HepG2 (cell line): Measurements from ENCODE around the gene FAIM2. TPM values are rescaled to one million over a fixed set of nuclear protein-coding genes. Genes with fewer than 3 reads are reported as not detected.

Source experiments
- ATAC-seq: fragments of 200-7000 bp; cut with Tn5 transposase; 3 replicates; pipeline ENCODE4 v1.9.1; 2020; ENCODE audit warnings: mild to moderate bottlenecking, moderate library complexity
- BruUV-seq: library from RNA; stranded (reverse); fragments of 400-500 nt; replicated peaks from 2 replicates; lab custom pipeline; 2021; lab: Mats Ljungman, UMichigan
- CTCF ChIA-PET: fragments of 300-600 bp; formaldehyde crosslinking; extraction: SDS; loops from one replicate; lab custom pipeline; 2021; ENCODE audit warnings: low total read pairs, inconsistent platforms, low intra/inter-chr PET ratio; lab: Yijun Ruan, JAX
- POLR2A ChIA-PET: fragments of 350-600 bp; sonication (Branson Sonifier 250); formaldehyde crosslinking; loops from one replicate; lab custom pipeline; 2020; ENCODE audit warnings: antibody characterized with exemption, inconsistent platforms; lab: Yijun Ruan, JAX
- DNase-seq: peaks from one replicate; pipeline ENCODE4 v3.0.0-alpha.2; 2015; ENCODE audit warnings: low spot score
- FAIRE-seq: peaks from 3 replicates; lab custom pipeline; 2011; peaks lifted over from hg19 to GRCh38; lab: Jason Lieb, UNC
- H2AFZ ChIP-seq: one replicate; pipeline ENCODE4 v1.6.1; 2011; ENCODE audit warnings: low read length, inconsistent platforms
- H3K27ac ChIP-seq: fragments of 300-600 bp; 3 replicates; pipeline ENCODE4 v1.8.0; 2011; ENCODE audit warnings: mixed run types, mild to moderate bottlenecking, mixed read lengths, low read length, inconsistent platforms; ENCODE audit not compliant: insufficient read depth; ENCODE audit errors: extremely low read length
- H3K27me3 ChIP-seq, 2 experiments: fragments of 200-600 bp in 1 of 2; 2 replicates in 1 of 2; 3 replicates in 1 of 2; pipeline versions ENCODE4 v1.6.0 to v1.8.0; 2011; ENCODE audit warnings: low read length in 2 of 2, mild to moderate bottlenecking in 2 of 2, moderate library complexity in 2 of 2, inconsistent platforms in 1 of 2; ENCODE audit not compliant: insufficient read depth in 2 of 2, control insufficient read depth in 1 of 2
- H3K36me3 ChIP-seq, 2 experiments: fragments of 200-600 bp in 1 of 2; replicated peaks in 1 of 2; 2 replicates in 1 of 2; 3 replicates in 1 of 2; pipeline versions ENCODE4 v1.5.1 to v1.8.0; 2011; ENCODE audit warnings: low read length in 2 of 2, inconsistent platforms in 1 of 2; ENCODE audit not compliant: insufficient read depth in 2 of 2, control insufficient read depth in 1 of 2
- H3K4me1 ChIP-seq: 2 replicates; pipeline ENCODE4 v1.5.1; 2012; ENCODE audit warnings: low read length, inconsistent platforms; ENCODE audit not compliant: insufficient read depth
- H3K4me2 ChIP-seq: 2 replicates; pipeline ENCODE4 v1.6.0; 2011; ENCODE audit warnings: low read depth, low read length, inconsistent platforms
- H3K4me3 ChIP-seq, 3 experiments: fragments of 200-600 bp in 1 of 3; sonication (generic), shearing (Covaris generic) in 1 of 3; replicated peaks in 1 of 3; 2 replicates each; pipeline ENCODE4 v1.5.1; 2011 to 2016; ENCODE audit warnings: low read length in 3 of 3, inconsistent platforms in 2 of 3, low read depth in 2 of 3, mild to moderate bottlenecking in 2 of 3, control low read depth in 1 of 3, mixed read lengths in 1 of 3; ENCODE audit not compliant: insufficient read depth in 1 of 3
- H3K79me2 ChIP-seq: one replicate; pipeline ENCODE4 v1.6.1; 2011; ENCODE audit warnings: low read length, inconsistent platforms; ENCODE audit not compliant: insufficient read depth
- H3K9ac ChIP-seq: 2 replicates; pipeline ENCODE4 v1.6.0; 2011; ENCODE audit warnings: mild to moderate bottlenecking, low read depth, low read length, inconsistent platforms; ENCODE audit not compliant: insufficient read depth
- H3K9me3 ChIP-seq: 2 replicates; pipeline ENCODE4 v1.5.1; 2012; ENCODE audit warnings: mild to moderate bottlenecking, low read length
- H4K20me1 ChIP-seq: 2 replicates; pipeline ENCODE4 v1.6.0; 2011; ENCODE audit warnings: inconsistent platforms, mild to moderate bottlenecking, low read length, moderate library complexity; ENCODE audit not compliant: insufficient read depth
- ATF4 ChIP-seq, 2 experiments: fragments of 450-650 bp in 1 of 2; sonication (generic) in 1 of 2; formaldehyde crosslinking; IDR thresholded peaks; 2 replicates each; pipeline versions ENCODE4 v1.5.0 to v1.8.0; 2020 to 2022; ENCODE audit warnings: mild to moderate bottlenecking in 1 of 2, missing genetic modification reagents in 1 of 2
- CENPX ChIP-seq: sonication (generic); formaldehyde crosslinking; IDR thresholded peaks from 2 replicates; pipeline ENCODE4 v1.9.0; 2021; ENCODE audit warnings: mild to moderate bottlenecking, missing genetic modification reagents, moderate library complexity
- CHCHD3 ChIP-seq: sonication (generic); formaldehyde crosslinking; IDR thresholded peaks from 2 replicates; pipeline ENCODE4 v1.8.0; 2022; ENCODE audit warnings: mild to moderate bottlenecking, missing genetic modification reagents, moderate library complexity
- FOXA1 ChIP-seq, 2 experiments: fragments of 450-650 bp in 1 of 2; sonication (generic) in 1 of 2; formaldehyde crosslinking in 1 of 2; IDR thresholded peaks; 2 replicates each; pipeline versions ENCODE4 v1.4.0 to v1.6.1; 2016 to 2020; ENCODE audit warnings: missing genetic modification reagents in 1 of 2
- HMGA1 ChIP-seq: sonication (generic); formaldehyde crosslinking; conservative IDR thresholded peaks from 2 replicates; pipeline ENCODE4 v1.4.0; 2020; ENCODE audit warnings: missing genetic modification reagents
- SKIL ChIP-seq: sonication (generic); formaldehyde crosslinking; IDR thresholded peaks from 2 replicates; pipeline ENCODE4 v1.8.0; 2022; ENCODE audit warnings: missing genetic modification reagents, mild to moderate bottlenecking, moderate library complexity, borderline replicate concordance
- ZBTB7A ChIP-seq: sonication (generic); formaldehyde crosslinking; IDR thresholded peaks from 2 replicates; pipeline ENCODE4 v1.8.0; 2022; ENCODE audit warnings: mild to moderate bottlenecking, missing genetic modification reagents
- ZNF441 ChIP-seq: sonication (generic); formaldehyde crosslinking; IDR thresholded peaks from 2 replicates; pipeline ENCODE4 v1.7.0; 2021; ENCODE audit warnings: missing genetic modification reagents, borderline replicate concordance
- ZNF552 ChIP-seq: sonication (generic); formaldehyde crosslinking; IDR thresholded peaks from 2 replicates; pipeline ENCODE4 v1.9.0; 2022; ENCODE audit warnings: missing genetic modification reagents, mild to moderate bottlenecking, borderline replicate concordance
- ZNF646 ChIP-seq: sonication (generic); formaldehyde crosslinking; IDR thresholded peaks from 2 replicates; pipeline ENCODE4 v1.9.0; 2021; ENCODE audit warnings: mild to moderate bottlenecking, missing genetic modification reagents
- ZSCAN12 ChIP-seq: sonication (generic); formaldehyde crosslinking; IDR thresholded peaks from 2 replicates; pipeline ENCODE4 v1.9.0; 2021; ENCODE audit warnings: mild to moderate bottlenecking, missing genetic modification reagents
- WGBS: methylation state at CpG from one replicate; pipeline ENCODE4 v1.1.6; 2017; ENCODE audit warnings: low lambda C conversion rate; 5-methylcytosine and 5-hydroxymethylcytosine counted together
- in situ Hi-C: cut with HindIII; loops from 2 replicates; pipeline ENCODE4 v1.10.0; 2017; ENCODE audit warnings: low pct_unique_long_range_greater_than_20kb; ENCODE audit not compliant: extremely low pct_ligation_motif_present
- intact Hi-C: fragments of 100-400 bp; cut with micrococcal nuclease; formaldehyde crosslinking; loops from one replicate; pipeline ENCODE4 v1.10.0; 2022; ENCODE audit not compliant: unreplicated experiment
- polyA plus RNA-seq, 8 experiments: library from polyadenylated mRNA; depleted of rRNA in 3 of 8; stranded (reverse) in 7 of 8; unstranded in 1 of 8; fragments of >200 nt; fragmentation: Illumina TruSeq in 4 of 8; extraction: Trizol in 4 of 8; gene quantifications; 2 replicates each; pipeline versions ENCODE4 v1.2.1 to v1.2.3, GENCODE V29; 2011 to 2016; ENCODE audit warnings: low read depth in 4 of 8, missing spikeins in 1 of 8, mixed read lengths in 1 of 8; ENCODE audit not compliant: insufficient read depth in 1 of 8
- total RNA-seq, 5 experiments: library from RNA; depleted of rRNA; stranded (reverse); fragments of >200 nt; fragmentation: Illumina TruSeq; extraction: Trizol; gene quantifications; 2 replicates each; pipeline ENCODE4 v1.2.3, GENCODE V29; 2016; ENCODE audit warnings: low read depth in 1 of 5

The FAIM2 gene
- total and polyA plus RNA-seq, 2 of the 13 experiments (the other 11 are each of a cell fraction or from before 2014, with no cell fraction given) = not detected

- no peak for TF ChIP-seq ZNF646
Measured at GRCh38 chr12:49865109-49865781, 38.5 kb downstream of the FAIM2 start (continued).

- ATAC-seq = no peak
- Histone ChIP-seq H3K4me2 (no peak overlapping the region), H3K4me3 (no peak overlapping the region), H4K20me1 (no peaks in the 10 kb centered on the region), H3K79me2 (no peaks in the 10 kb centered on the region), H3K27ac (no peak overlapping the region), H3K36me3 (no peaks in the 10 kb centered on the region), H3K4me1 (peaks cover 37% of the 10 kb centered on the region), H3K27me3 (peaks cover 2 to 28% of the 10 kb centered on the region in 2 experiments; a peak in 3 of 5 replicates), H3K9ac (no peak overlapping the region), H2AFZ (no peak overlapping the region), H3K9me3 (no peaks in the 10 kb centered on the region)
- in situ Hi-C loops (loop anchor here (5.0 to 10.0 kb wide), 2 partner anchors 78 to 190 kb away; partner anchors contain the start of gene ASIC1), intact Hi-C loops (loop anchor here (10.0 kb wide), 1 partner anchor 80 kb away; no protein-coding TSS in a partner anchor)
- WGBS = 8% methylated on average over 2 of the region's 2 CpGs
- no peak for DNase-seq
- BruUV-seq = no TSS peak
- CTCF ChIA-PET = no interaction called here
- POLR2A ChIA-PET = no interaction called here
- FAIRE-seq = no peak
- TF ChIP-seq CHCHD3 (CRISPR knock-in tag) (no peak), FOXA1 (IDR thresholded peaks at IDR 0.05) (no peak), FOXA1 (CRISPR knock-in tag; IDR thresholded peaks at IDR 0.05) (no peak), ZBTB7A (no peak), ZNF552 (no peak), SKIL (CRISPR knock-in tag) (no peak), ZSCAN12 (CRISPR knock-in tag) (no peak), HMGA1 (no peak), ZNF441 (no peak), CENPX (CRISPR knock-in tag) (no peak), ATF4 (CRISPR knock-in tag; IDR thresholded peaks at IDR 0.05) (no peak)
Measured at GRCh38 chr12:49864798-49865090, 39.0 kb downstream of the FAIM2 start.
